GM19351 (cell line): ENCODE measurements around the gene STK40.
A peak's percentile ranks its signal among the peaks of the same experiment; 100 is the strongest.

Source experiments
- ATAC-seq: cut with Tn5 transposase; IDR thresholded peaks from one replicate; pipeline ENCODE4 v1.9.1; 2021; ENCODE audit warnings: mild to moderate bottlenecking, moderate library complexity; ENCODE audit not compliant: unreplicated experiment

Gene STK40

DNA sequence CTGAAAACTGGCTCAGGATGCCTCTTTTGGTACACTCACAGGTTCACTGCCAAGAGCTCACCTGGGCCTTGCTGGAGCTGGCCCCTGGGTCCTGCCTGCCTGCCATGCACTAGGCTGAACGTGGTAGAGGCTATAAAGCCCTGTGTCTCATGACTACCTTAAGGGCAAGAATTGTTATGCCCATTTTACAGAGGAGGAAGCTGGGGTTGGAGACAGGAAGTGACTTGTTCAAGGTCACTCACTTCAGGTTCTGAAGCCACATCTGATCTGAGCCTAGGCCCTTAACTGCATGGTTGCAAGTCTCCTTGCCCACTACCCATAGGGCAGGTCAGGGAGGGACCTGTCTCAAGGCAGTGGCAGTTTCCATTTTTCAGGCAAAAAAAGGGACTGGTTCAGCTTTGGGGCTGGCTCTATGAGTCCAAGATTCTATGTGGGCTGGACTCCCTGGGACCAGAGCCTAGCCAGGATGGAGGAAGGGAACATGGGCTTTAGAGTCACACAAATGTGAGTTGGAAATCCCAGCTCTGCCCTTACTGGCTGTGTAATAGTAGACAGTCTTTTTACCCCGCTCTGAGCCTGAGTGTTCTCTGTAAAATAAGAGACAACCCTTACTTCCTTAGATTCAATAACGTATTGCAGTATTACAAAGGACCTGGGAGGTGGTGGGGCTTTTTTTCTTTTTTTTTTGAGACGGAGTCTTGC is 7.8 kb downstream of the STK40 start:
- ATAC-seq: no peak

DNA sequence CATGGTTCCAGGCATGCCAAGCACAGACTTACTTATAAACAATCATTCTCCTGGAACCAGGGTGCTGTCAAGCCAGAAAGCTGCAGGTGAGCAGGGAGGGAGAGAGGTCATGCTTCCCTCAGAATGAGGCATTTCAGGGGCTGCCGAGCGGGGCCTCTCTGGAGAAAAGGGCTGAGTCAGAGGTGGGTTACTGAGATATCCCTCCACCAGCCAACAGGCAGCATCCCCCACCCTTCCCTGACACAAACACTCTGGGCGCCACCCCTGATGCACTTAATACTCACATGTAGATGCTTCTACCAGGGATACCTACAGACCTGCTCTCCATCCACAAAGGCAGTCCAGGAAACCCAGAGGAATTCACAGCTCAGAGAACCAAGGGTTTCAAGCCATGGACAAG is 13.1 kb downstream of the STK40 start:
- ATAC-seq: no peak

DNA sequence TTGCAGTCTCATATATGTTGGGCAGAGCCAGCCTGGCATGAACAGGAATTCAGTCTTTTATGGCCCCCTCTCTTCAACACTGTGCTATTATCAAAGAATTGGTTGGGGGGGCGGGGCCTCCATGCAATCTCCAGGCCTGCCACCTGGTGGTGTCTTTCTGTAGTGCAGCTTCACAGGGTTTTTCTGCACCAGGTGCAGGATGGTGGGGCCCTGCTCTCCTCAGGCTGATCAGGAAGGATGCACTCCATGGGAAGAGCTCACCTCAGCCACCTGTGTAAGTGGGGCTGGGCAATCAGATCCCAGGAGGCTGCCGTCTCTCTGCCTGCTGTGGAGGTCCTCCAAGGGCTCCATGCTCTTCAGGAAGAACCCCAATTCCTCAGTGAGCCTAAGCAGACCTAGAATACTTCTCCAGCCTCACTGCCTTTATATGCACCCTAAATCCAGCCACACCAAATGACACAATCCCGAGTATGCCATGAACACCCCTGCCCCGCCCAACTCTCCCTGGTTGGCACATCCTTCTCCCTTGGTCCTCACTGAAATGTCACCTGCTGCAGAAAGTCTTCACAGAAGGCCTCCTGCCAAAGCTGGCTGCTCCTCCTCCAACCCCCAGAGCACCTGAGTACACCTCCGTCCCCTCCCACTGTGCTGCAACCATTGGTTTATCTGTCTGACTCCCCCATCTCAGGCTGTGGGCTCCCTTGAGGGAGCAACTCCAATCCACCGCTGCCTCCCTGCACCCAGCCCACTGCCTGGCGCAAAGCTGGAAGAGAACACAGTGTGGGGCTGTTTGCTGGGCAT is 16.5 kb downstream of the STK40 start:
- peak; percentile 41 for ATAC-seq

DNA sequence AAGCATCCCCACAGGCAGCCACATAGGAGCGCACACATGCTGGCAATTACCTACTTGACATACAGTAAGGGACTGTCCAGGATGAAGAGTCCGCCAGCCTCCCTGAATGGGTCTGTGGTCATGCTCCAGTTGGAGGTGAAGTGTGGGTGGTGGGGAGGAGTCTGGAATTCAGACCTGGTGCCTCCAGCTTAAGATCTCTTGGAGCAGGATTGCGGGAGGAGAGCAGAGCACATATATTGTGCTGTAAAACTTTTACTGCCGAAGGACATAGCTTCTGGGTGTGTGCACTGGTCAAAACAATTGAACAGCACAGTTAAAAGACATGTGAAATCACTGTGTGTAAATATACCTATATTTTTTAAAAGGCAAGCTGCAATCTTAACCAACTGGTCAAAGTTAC is 17.9 kb downstream of the STK40 start:
- ATAC-seq: no peak

DNA sequence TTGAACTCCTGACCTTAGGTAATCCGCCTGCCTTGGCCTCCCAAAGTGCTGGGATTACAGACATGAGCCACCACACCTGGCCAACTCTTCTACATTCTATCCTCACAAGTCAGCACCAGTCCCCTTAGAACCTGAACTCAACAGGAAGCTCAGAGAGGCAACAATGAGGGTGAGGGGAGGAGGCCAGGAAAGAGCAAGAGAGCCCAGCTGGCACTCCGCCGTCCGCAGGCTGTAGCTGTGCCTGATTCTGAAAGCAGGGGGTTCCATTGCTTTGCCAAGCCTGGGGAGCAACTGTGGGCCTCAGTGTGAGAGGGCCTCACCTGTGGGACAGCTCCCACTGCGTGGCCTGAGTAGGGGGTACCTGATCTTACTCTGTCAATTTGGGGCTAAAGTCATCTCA is 18.7 kb downstream of the STK40 start:
- ATAC-seq: no peak

DNA sequence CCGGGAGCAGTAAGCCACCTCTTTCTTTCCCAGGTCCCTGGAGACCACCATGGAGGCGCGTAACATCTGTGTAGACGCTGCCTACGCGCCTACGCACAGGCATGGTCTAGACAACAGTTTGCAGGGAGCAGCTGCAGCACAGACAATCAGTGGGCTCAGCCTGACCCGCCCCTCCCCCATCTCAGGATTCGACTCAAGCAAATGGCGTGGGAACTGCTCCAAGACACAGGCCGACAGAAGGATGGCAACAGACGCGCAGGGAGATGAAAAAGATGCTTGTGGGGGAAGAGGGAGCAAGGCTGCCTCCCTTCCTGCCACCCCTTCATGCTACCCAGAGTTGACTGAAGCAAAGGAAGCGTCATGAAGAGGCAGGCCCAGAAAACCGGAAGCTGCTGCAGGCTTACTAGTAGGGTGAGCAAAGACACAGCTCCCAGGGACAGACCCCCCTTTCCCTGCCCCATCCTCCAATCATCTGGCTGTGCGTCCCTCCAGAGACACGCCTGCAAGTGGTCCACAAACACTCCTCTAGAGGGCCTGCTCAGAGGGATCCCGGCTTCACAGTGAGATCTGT is 19.5 kb downstream of the STK40 start:
- no peak for ATAC-seq

DNA sequence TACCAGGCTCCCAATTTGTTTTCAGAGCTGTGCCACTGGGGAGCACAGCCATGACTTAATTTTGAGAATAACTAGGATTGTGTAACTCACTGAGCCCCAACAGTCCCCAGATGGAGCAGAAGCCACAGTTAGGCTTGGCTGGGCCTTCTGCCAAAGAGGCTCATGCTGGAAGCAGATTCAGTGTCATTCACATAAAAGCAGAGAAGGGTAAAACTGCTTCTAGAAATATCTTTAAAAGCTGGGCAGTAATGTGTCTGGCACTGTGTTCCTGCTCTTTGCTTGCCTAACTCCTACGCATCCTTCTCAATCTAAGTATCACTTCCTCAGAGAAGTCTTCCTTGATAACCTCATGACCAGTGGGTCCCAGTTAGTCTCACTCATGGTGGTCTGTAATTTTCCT is 20.3 kb downstream of the STK40 start:
- ATAC-seq: no peak

DNA sequence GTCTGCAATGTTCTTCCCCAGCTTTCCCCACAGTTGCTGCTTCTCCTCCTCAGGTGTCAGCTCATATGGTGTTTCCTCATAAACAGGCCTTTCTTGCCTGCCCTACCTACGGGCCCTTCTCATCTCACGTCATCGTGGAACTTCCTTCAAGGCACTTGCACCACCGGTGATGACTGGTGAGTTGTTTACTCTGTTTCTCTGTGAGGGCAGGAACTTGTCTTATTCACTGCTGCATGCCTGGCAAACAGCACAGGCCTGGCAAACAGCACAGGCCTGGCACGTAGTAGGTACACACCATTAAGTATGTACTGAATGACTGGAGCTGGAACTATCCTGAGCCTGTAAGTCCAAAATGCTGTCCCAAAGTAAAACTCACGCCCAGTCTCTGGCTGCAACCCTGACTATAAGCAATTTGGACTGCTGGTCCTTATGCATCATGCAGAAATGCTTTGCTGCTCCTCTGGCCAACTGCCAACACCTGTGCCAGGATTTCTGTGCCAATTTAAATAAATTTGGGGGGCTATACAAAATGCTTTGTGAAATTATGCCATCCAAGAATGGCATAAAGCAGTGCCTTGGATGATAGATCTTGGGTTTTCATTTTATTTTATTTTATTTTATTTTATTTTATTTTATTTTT is 25.7 kb downstream of the STK40 start:
- no peak for ATAC-seq

DNA sequence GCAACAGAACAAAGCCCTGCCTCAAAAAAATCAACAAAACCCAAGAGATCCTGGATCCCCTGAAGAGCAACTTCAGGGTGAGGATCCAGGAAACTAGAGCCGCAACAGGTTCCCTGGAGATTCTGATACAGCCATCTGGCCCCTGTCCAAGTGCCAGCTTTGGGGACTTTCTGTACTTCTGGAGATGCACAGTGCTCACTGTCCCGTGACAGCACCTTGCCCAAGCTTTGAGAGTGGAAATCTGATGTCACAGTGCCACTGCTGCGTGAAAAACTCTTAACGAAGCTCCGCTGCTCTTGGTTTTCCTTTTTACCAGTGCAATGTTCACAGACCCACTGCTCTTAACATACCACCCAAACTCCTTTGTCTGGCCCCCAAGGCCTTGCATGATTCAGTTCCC is 26.3 kb downstream of the STK40 start:
- ATAC-seq: no peak

DNA sequence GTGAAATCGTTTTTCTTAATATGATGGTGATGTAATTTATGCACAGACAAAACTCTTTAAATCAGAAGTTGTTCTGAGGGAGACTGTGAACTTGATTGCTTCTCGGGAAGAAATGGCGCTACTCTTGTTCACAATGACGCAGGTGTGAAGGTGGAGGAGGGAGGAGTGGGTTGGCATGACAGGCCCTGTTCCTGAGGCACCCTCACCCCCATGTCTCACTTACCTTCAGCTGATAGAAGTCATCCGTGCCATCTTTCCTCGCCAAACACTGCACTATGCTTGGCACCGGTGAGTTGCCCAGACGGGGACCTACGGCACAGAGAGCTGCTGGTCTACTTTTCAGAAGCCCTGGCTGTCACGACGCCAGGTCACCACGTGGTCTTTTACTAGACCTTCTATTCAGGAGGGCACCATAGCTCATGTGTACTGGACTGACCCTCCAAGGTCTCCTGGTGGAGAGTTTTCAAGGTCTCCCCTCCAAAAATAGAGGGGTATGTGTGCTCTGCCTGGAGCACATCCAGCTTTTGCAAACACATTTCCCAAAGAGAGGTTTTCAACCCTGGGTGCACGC is 27.1 kb downstream of the STK40 start:
- ATAC-seq: no peak

DNA sequence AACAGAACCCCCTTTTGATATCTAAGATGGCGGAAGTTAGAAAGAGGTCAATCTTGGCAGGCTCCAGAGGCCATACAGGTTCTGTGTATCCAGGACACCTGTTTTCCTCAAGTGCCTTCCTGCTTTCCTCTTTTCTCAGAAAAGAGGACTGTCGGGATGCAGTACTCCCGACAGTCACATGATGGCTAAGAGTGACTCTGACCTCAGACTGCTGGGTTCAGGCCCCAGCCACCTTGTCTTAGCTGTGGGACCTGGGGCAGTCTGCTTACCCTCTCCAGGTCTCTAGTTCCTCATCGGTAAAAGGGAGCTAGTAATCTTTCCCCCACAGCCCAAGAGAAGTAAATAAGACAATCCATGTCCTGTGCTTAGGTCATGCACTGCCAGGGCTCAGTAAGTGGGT is 29.9 kb downstream of the STK40 start:
- ATAC-seq: no peak

DNA sequence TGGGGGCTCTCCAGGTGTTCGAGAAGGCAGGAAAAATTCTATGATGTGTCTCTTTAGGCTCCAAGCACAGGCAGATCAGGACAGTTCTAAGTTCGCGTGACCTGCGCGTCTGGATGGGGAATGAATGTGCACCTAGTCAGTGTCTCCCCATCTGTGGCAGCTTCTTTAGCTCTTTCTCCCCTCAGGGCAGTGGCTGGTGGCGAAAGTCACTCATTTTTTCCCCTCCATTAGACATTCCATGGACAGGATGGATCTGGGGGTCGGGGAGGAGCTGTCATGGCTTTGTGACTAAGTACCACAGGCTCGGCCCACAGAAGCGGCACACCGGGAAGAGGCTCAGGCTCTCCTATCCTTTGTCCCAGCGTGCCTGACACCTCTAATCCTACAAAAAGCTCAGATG is 31.2 kb downstream of the STK40 start:
- no peak for ATAC-seq

DNA sequence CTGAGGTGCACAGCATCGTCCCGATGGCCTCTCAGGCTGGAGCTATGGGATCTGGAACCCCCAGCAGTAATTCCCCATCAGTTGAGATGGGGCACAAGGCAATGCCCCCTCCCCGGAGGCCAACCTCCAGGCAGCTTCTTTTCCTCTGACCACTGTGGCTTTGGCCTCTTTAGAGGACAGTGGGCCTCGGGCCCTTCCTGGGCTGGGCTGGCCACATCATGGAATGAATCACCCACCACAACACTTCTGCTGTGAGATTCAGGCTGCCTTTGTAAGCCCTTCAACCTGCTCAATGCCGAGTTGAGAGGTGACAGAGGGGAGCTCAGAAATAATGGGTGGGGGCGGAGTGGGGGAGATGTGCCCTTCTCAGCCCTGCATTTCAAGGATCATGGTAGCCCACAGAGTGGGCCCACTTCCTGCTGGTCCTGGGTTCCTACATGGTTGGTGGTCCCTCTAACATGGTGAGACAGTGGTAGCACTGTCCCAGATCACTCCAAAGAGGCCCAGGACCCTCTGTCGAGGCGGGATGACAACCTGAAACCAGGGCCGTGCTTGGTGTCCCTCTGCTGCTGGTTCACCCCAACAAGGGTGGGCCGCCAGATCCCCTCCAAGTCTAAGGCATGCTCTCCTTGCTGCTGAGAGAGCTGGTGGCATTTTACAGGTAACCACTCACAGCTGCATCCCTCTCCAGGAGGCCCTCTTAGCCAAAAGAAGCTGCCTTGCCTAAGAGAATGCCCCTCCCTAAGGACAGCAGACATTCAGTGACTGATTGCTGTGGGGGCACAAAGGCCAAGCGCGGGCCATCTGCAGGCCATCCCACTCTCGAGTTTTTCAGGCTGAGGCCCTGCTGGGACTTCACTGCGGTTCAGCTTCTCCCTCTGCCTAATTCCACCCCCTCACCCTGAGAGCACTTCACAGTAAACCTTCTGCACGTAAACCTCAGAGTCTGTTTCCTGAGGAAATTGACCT is 32.5 kb downstream of the STK40 start:
- no peak for ATAC-seq

DNA sequence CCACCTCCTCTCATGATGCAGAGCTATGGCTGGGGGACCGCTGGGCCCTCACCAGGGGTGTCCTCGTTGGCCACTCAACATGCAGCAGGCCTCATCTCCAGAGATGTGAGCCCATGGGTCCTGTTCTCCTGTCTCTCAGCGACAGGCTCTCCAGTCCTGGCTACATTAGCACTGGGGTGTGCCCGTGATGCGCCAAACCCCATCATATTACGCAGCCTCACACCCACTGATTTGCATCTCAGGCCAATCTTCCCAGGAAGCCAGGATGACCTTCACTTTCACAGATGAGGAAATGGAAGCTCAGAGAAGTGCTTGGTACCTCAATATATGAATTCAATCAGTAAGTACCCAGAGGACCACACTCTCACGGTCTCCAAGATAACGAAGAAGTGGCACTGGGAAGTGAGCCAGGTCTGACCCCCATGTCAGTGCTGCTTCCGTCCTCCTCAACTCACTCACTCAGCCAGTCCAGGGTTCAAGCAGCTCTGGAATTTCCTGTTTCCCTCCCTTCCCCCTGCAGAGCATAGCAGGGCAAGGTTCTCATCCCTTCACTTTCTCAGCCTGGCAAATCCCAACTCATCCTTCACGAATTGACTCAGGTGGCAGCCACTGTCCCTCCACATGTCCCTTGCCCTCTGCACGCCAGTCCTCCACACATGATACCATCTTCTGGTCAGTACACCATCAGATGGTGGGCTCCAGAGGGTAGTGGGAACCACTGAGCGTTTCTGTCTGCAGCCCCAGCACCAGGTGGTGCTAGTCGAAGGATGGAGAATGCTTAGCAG is 33.4 kb downstream of the STK40 start:
- no peak for ATAC-seq

DNA sequence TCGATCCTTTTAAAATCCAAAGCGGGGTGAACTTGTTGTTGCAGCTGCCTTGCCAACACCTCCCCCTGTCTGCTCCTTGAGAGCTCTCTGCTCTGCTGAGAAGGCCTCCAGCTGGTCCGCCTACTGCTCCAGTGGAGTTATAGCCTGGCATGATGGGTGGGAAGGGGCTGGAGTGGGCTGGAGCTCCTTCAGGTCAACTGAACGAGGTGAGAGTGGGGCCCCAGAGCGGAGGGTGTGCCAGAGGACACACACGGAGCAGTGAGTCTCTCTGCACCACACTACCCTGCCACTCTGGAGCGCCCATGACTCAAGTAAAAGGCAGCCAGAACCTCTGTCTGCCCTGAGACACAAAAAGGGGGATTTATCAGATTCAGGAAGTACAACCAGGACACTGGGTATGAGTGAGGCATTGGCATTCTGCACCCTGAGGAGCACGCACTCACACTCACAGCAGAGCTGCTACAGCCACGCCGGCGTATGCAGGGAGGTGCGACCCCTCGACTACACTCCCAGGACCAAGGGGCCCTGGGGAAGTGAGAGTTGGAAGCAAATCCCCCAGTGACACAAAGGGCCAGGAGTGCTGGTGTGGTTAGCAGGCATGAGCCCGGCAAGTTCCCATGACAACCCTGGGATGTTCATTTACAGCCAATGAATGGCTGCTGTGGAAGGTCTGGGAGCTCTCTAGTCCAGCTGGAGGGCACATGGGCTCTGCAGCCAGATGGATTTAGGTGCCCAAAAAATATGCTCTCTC is 34.3 kb downstream of the STK40 start:
- ATAC-seq: no peak

DNA sequence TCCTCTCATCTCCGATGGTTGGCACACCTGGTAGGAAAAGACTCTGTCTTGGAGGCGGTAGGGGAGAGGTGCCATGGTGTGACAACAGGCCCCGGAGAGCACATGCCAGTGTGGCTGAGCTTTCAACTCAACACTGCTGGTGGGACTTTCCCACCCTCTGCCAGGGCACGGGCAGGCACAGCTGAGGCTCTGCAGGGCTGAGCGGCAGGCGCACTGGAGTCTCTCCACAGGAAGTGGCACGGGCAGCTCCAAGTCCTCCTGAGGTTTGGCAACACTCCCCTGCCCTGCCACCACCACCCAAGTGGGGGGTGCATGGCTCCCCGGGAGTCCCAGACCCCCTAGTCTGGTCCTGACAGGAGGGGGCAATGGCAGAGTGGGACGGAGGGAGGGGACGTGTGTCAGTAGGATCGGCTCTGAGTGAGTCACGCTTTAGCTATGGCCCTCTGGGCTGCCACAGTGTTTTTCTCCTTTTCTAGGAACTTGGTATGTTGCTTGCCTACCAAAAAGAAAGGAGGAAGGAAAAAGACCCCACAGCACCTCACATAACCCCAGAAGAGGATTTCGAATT is 35.0 kb downstream of the STK40 start:
- no peak for ATAC-seq

DNA sequence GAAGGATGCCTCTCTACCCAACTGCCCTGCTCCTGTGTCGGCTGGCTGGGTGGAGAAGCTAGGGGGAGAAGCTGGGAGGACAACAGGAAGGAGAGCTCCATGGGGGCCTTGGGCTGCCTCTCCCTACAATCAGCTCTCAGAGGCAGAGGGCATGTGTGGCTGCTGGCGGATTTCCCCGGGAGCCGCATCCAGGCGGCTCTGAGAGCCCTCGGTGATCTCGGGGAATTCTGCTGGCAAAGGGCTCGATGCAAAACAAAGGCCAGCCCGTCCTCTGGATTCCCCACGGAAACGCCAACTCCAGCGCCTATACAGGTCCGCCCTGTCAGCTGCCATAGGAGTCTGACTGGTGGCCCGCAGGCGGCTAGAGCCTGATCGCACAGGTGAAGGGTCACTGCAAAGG is 35.9 kb downstream of the STK40 start:
- no peak for ATAC-seq

DNA sequence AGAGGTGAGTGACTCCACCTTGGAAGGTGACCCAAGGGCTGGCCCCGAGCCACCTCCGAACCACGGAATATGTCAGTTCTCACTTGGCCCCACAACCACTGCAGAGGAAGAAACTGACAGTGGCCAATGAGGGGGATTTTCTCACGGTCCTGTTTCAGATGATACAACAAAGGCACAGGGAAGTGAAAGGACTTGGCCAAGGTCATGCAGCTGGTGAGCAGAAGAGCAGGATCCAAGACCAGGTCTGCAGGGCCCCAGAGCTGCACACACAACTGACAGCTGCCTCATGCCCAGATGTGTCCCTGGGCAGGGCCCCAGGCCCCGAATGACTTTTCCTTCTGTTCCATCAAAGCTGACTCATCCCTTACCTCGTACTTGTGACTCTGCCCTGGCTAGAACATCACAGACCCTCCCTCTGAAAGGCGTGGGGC is 36.5 kb downstream of the STK40 start:
- ATAC-seq: peak; percentile 94
